Measurements from ENCODE around the gene DGAT2L6.
A peak's percentile ranks its signal among the peaks of the same experiment; 100 is the strongest.
"Not testable (repeated sequence)": the region's sequence is repeated elsewhere in the genome, so short reads cannot be mapped to it uniquely, and the experiment has no call there.

The DGAT2L6 gene

GRCh38 chrX:70201732-70202131 lies 24.4 kb downstream of the DGAT2L6 start:
- DNase-seq = no peak

- DNase-seq = no peak
These were observed 31.2 kb downstream of the DGAT2L6 start for GRCh38 chrX:70208479-70208878.

DNA sequence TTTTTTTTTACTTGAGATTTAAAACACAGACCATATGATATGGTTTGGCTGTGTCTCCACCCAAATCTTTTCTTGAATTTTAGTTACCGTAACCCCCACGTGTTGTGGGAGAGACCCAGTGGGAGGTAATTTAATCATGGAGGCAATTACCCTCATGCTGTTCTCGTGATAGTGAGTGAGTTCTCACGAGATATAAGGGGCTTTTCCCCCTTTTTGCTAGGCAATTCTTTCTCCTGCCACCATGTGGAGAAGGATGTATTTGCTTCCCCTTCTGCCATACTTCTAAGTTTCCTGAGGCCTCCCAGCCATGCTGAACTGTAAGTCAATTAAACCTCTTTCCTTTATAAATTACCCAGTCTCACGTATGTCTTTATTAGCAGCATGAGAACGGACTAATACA lies 32.3 kb downstream of the DGAT2L6 start:
- not testable (repeated sequence) for DNase-seq

- DNase-seq = peak in 1 of 2 experiments; percentile 22
These were observed 42.9 kb downstream of the DGAT2L6 start for GRCh38 chrX:70219938-70220764.

- DNase-seq = no peak
These were observed 48.8 kb downstream of the DGAT2L6 start for GRCh38 chrX:70226048-70226447.

GRCh38 chrX:70226687-70227086 lies 49.4 kb downstream of the DGAT2L6 start:
- DNase-seq = no peak

GRCh38 chrX:70231666-70232065 lies 54.4 kb downstream of the DGAT2L6 start:
- DNase-seq = no peak

DNA sequence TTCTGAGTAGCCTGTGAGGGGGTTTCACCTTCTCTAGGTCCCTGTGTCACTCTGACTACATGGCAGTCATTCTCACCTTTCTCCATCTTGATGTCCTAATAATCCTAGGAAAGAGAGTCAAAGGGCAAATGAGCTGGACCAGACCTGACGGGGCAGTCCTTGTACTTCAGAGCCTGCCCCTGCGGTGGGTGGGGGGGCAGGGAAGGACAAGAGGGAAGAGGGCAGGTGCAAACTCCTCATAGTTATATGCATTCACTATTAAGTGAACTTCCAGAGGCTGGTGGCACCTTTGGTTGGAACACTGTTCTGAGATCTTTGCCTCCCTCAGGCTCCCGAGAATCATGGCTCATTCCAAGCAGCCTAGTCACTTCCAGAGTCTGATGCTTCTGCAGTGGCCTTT lies 57.1 kb downstream of the DGAT2L6 start, which contains the start of gene AWAT1:
AWAT1 (plus strand) TSS at position 301 of the 400 bp plus-strand sequence; CDS start at position 342, 41 bp downstream.
- DNase-seq = no peak

DNA sequence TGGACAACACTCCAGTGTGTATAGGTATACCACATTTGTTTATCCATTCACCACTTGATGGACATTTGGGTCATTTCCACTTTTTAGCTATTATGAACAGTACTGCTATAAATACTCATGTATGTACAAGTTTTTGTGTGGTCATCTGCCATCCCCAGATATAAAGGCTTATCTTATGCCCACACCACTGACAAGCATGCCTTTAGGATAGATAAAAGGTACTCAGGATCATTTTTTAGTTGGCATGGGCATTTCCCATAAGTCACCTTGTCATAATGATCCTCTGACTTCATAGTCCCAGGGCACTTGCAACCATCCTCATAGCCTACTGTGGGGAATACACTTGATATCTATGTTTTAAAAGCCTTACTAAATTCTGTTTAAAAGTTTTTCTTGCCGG lies 63.5 kb downstream of the DGAT2L6 start:
- no peak for DNase-seq

GRCh38 chrX:70241501-70241900 lies 64.2 kb downstream of the DGAT2L6 start:
- no peak for DNase-seq

GRCh38 chrX:70243601-70244000 lies 66.3 kb downstream of the DGAT2L6 start:
- DNase-seq = not testable (repeated sequence)

GRCh38 chrX:70244881-70245280 lies 67.6 kb downstream of the DGAT2L6 start:
- DNase-seq = no peak

- no peak for DNase-seq
These were observed 70.0 kb downstream of the DGAT2L6 start for GRCh38 chrX:70247252-70247651.

GRCh38 chrX:70252491-70252890 lies 75.2 kb downstream of the DGAT2L6 start:
- no peak for DNase-seq

DNA sequence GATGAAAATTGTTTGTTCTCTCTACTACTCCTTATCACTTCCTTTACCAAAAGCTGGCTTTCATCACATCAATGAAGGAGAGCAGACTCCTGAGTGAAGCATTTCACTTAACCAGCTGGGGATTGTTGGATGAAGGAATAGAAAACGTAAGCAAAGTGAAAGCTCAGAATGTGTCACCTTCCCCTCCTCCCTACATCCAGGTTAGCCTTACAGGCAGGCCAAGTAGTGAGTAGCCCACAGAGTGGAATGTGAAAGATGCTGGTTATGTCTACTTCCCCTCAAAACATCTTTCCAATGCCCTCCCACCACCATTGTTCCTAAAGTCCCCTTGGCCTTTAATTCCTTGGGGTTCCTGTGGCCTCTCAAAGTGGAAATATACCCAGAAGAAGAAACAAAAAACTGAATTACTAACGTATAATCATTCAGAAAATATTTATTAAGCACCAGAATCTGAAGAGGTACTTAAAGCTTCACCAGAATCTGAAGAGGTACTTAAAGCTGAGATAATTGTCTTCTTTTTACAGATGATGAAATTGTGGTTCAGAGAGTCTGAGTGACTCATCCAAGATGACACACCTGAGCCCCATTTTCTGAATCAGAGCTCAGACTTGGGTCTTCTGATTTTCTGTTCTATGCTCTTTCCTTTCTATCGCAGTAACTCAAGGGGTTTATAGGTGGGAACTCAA lies 76.2 kb downstream of the DGAT2L6 start:
- DNase-seq = no peak

- DNase-seq = no peak
These were observed 76.7 kb downstream of the DGAT2L6 start for GRCh38 chrX:70254063-70254400.

- no peak for DNase-seq
These were observed 77.6 kb downstream of the DGAT2L6 start for GRCh38 chrX:70254909-70255308.

Measured in NCI-H446 (cell line).